GM21360 (cell line): ENCODE measurements around the gene PYGB.

ENCODE experiments used
- ATAC-seq: cut with Tn5 transposase; IDR thresholded peaks from one replicate; pipeline ENCODE4 v1.9.1; 2021; ENCODE audit warnings: mild to moderate bottlenecking, moderate library complexity; ENCODE audit not compliant: unreplicated experiment

PYGB gene

GRCh38 chr20:25293507-25293906 is 45.6 kb downstream of the PYGB start:
- ATAC-seq, result no peak

- no peak for ATAC-seq
Observed at GRCh38 chr20:25293910-25294458, 46.1 kb downstream of the PYGB start.

- no peak for ATAC-seq
Observed at GRCh38 chr20:25294459-25295385, 46.8 kb downstream of the PYGB start.

- ATAC-seq, result no peak
Observed at GRCh38 chr20:25295386-25296093, 47.7 kb downstream of the PYGB start.

- peak; percentile 29 for ATAC-seq
Observed at GRCh38 chr20:25296094-25297093, 48.5 kb downstream of the PYGB start.

- ATAC-seq, result peak; percentile 42
Observed at GRCh38 chr20:25297141-25297905, 49.4 kb downstream of the PYGB start.

GRCh38 chr20:25299806-25300205 is 51.9 kb downstream of the PYGB start:
- ATAC-seq, result no peak

GRCh38 chr20:25300496-25301170 is 52.7 kb downstream of the PYGB start:
- no peak for ATAC-seq

- ATAC-seq, result no peak
Observed at GRCh38 chr20:25301357-25301920, 53.6 kb downstream of the PYGB start.

- no peak for ATAC-seq
Observed at GRCh38 chr20:25302596-25302995, 54.7 kb downstream of the PYGB start.

- ATAC-seq, result no peak
Observed at GRCh38 chr20:25303292-25304024, 55.6 kb downstream of the PYGB start.

- no peak for ATAC-seq
Observed at GRCh38 chr20:25304025-25304549, 56.2 kb downstream of the PYGB start.

- ATAC-seq, result no peak
Observed at GRCh38 chr20:25306991-25307903, 59.4 kb downstream of the PYGB start.

GRCh38 chr20:25308083-25308491 is 60.2 kb downstream of the PYGB start:
- no peak for ATAC-seq

- ATAC-seq, result no peak
Observed at GRCh38 chr20:25308671-25309394, 60.9 kb downstream of the PYGB start.
